A549 (cell line): ENCODE data around the gene IL4I1.

Experiments
- CEBPB ChIP-seq, 2 experiments: fragments of >200 bp in 1 of 2; sonication (Bioruptor Twin) in 1 of 2; formaldehyde crosslinking in 1 of 2; IDR thresholded peaks; 2 replicates each; pipeline ENCODE4 v1.6.1; 2012 to 2016
- CHD2 ChIP-seq: fragments of 150-350 bp; IDR thresholded peaks from 2 replicates; pipeline ENCODE4 v1.6.1; 2014; ENCODE audit warnings: low read length; ENCODE audit not compliant: partially characterized antibody
- CTCF ChIP-seq: fragments of >200 bp; sonication (Bioruptor Twin); formaldehyde crosslinking; IDR thresholded peaks from 3 replicates; pipeline ENCODE4 v1.5.1; 2016
- EHMT2 ChIP-seq: fragments of 200-600 bp; sonication (generic); IDR thresholded peaks from 2 replicates; pipeline ENCODE4 v1.6.1; 2016; ENCODE audit warnings: antibody characterized with exemption, low read depth, mild to moderate bottlenecking, moderate library complexity
- EP300 ChIP-seq, 2 experiments: fragments of >200 bp; sonication (Bioruptor Twin); formaldehyde crosslinking; IDR thresholded peaks; 2 replicates in 1 of 2; 3 replicates in 1 of 2; pipeline ENCODE4 v1.6.1; 2016 to 2017
- HDAC2 ChIP-seq: fragments of 200-600 bp; sonication (generic); IDR thresholded peaks from 2 replicates; pipeline ENCODE4 v1.6.1; 2016
- KDM1A ChIP-seq: fragments of 200-600 bp; sonication (generic); IDR thresholded peaks from 2 replicates; pipeline ENCODE4 v1.6.1; 2016; ENCODE audit warnings: low read depth, mild to moderate bottlenecking
- PBX3 ChIP-seq: IDR thresholded peaks from 2 replicates; pipeline ENCODE4 v1.6.1; 2012
- POLR2A ChIP-seq: IDR thresholded peaks from 2 replicates; pipeline ENCODE4 v1.6.1; 2012; ENCODE audit warnings: mild to moderate bottlenecking, low read length
- RARB ChIP-seq: fragments of 250-450 bp; sonication (Bioruptor Pico); IDR thresholded peaks from 2 replicates; pipeline ENCODE4 v1.8.0; 2021; ENCODE audit warnings: mild to moderate bottlenecking, moderate library complexity
- REST ChIP-seq: fragments of 200-600 bp; sonication (generic); IDR thresholded peaks from 2 replicates; pipeline ENCODE4 v1.6.1; 2016; ENCODE audit warnings: antibody characterized with exemption, mild to moderate bottlenecking, moderate library complexity
- USF2 ChIP-seq: fragments of 450-650 bp; IDR thresholded peaks from 2 replicates; pipeline ENCODE4 v1.6.1; 2014; ENCODE audit warnings: antibody characterized with exemption

- TF ChIP-seq EP300 (IDR thresholded peaks at IDR 0.05) (no peak), CTCF (no peak), REST (no peak), HDAC2 (no peak), CHD2 (no peak), CEBPB (IDR thresholded peaks at IDR 0.05) (no peak), RARB (CRISPR knock-in tag) (no peak), USF2 (no peak), POLR2A (no peak), EHMT2 (no peak), KDM1A (no peak), PBX3 (no peak)
These were observed 8.8 kb downstream of the IL4I1 start for GRCh38 chr19:49887665-49888509.
